ENCODE results near the gene FADS3. TPM values are rescaled to one million over a fixed set of nuclear protein-coding genes. Genes with fewer than 3 reads are reported as not detected.
A peak's percentile ranks its signal among the peaks of the same experiment; 100 is the strongest.

Gene FADS3
- total RNA-seq, 2 experiments from 2014 or later = 6.9 TPM

DNA sequence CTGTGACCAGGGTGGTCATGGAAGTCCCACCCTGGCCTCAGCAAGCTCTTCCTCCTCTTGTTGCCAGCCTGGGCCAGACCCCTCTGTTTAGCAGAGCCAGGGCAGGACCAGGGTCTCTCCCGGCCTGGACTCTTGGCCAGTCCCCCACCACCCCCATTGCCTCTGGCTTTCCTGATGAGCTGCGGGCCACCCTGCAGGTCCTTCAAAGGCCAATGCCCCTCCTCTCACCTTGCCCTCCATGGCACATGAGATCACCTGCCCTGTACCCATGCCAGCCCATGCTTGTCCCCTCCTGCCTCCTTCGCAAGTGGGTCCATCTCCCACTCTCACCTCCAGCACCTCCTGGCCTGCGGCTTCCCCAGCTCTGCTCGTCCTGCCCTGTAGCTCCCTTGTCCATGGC lies 52.8 kb downstream of the FADS3 start:
- H3K27me3 Mint-ChIP-seq = peaks cover 5% of the 10 kb centered on the region
- H3K36me3 ChIP-seq (ENCODE audit: insufficient read depth, low read length) = no peaks in the 10 kb centered on the region
- ChIA-PET CTCF (no interaction called here), POLR2A (no interaction called here)
- DNase-seq = no peak
- H3K4me3 Mint-ChIP-seq = no peak overlapping the region
- H3K27me3 ChIP-seq (ENCODE audit: control insufficient read depth in 1 of 2, insufficient read depth in 2 of 2, low read length in 2 of 2) = no peaks in the 10 kb centered on the region
- peaks cover 17% of the 10 kb centered on the region for H3K4me1 ChIP-seq (ENCODE audit: insufficient read depth, low read length)
- no peaks in the 10 kb centered on the region for H3K9me3 Mint-ChIP-seq
- intact Hi-C loops (cut with DNase I, micrococcal nuclease) = no loop called here
- no peaks in the 10 kb centered on the region for H3K36me3 Mint-ChIP-seq (ENCODE audit: low read depth)
- peaks cover 17% of the 10 kb centered on the region for H3K4me1 Mint-ChIP-seq (ENCODE audit: low read depth)
- H3K4me3 ChIP-seq (ENCODE audit: low read length) = no peak overlapping the region
- no peak overlapping the region for H3K27ac Mint-ChIP-seq
- H3K27ac ChIP-seq (ENCODE audit: low read depth in 1 of 2, low read length in 2 of 2) = no peak overlapping the region
- H3K9me3 ChIP-seq (ENCODE audit: control insufficient read depth in 1 of 2, insufficient read depth in 1 of 2, low read length in 2 of 2) = peaks cover 0 to 4% of the 10 kb centered on the region in 2 experiments
- no peak for ATAC-seq (ENCODE audit: poor library complexity)
- TF ChIP-seq, protein P1, sequence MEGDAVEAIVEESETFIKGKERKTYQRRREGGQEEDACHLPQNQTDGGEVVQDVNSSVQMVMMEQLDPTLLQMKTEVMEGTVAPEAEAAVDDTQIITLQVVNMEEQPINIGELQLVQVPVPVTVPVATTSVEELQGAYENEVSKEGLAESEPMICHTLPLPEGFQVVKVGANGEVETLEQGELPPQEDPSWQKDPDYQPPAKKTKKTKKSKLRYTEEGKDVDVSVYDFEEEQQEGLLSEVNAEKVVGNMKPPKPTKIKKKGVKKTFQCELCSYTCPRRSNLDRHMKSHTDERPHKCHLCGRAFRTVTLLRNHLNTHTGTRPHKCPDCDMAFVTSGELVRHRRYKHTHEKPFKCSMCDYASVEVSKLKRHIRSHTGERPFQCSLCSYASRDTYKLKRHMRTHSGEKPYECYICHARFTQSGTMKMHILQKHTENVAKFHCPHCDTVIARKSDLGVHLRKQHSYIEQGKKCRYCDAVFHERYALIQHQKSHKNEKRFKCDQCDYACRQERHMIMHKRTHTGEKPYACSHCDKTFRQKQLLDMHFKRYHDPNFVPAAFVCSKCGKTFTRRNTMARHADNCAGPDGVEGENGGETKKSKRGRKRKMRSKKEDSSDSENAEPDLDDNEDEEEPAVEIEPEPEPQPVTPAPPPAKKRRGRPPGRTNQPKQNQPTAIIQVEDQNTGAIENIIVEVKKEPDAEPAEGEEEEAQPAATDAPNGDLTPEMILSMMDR (IDR thresholded peaks at IDR 0.05) = no peak

DNA sequence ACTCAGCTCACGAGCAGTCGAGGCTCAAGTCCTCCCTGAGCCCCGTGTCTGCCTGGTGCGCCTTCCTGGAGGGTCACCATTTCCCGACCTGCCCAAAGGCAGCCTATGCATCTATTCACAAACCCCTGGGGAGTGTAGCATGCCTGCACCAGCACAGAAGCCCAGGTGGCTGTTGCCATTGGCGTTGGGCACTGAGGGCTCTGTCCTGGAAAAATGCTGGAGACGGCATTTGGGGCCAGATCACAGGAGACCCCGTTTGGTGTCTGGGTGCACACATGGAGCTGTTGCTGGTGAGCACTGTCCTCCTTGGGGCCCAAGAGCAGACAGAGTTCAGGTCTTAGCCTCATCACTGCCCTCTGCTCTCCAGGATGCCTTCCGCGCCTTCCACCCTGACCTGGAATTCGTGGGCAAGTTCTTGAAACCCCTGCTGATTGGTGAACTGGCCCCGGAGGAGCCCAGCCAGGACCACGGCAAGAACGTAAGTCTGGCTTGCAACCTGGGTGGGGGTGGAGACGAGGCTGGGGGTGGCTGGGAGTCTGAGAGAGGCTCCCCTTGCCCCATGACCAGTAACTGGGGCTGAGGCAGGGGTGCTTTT lies 53.8 kb downstream of the FADS3 start:
- Mint-ChIP-seq H3K27me3 (peaks cover 14% of the 10 kb centered on the region), H3K4me1 (ENCODE audit: low read depth) (peaks cover 22% of the 10 kb centered on the region), H3K36me3 (ENCODE audit: low read depth) (no peaks in the 10 kb centered on the region), H3K4me3 (no peak overlapping the region), H3K9me3 (no peaks in the 10 kb centered on the region), H3K27ac (no peak overlapping the region)
- no peak overlapping the region for H3K27ac ChIP-seq (ENCODE audit: low read depth in 1 of 2, low read length in 2 of 2)
- POLR2A ChIA-PET = interaction anchor here (0.8 kb wide), 1 partner anchor 720 kb away, joined by 4 read pairs; no protein-coding TSS in a partner anchor
- ATAC-seq (ENCODE audit: poor library complexity) (no peak), DNase-seq (peak in 1 of 14 experiments; percentile 5)
- TF ChIP-seq, protein P1 (IDR thresholded peaks at IDR 0.05) = no peak
- intact Hi-C loops (cut with DNase I, micrococcal nuclease) = no loop called here
- no peaks in the 10 kb centered on the region for H3K36me3 ChIP-seq (ENCODE audit: insufficient read depth, low read length)
- peaks cover 0 to 4% of the 10 kb centered on the region in 2 experiments for H3K9me3 ChIP-seq (ENCODE audit: control insufficient read depth in 1 of 2, insufficient read depth in 1 of 2, low read length in 2 of 2)
- H3K4me1 ChIP-seq (ENCODE audit: insufficient read depth, low read length) = peaks cover 17% of the 10 kb centered on the region
- H3K27me3 ChIP-seq (ENCODE audit: control insufficient read depth in 1 of 2, insufficient read depth in 2 of 2, low read length in 2 of 2) = no peaks in the 10 kb centered on the region
- no peak overlapping the region for H3K4me3 ChIP-seq (ENCODE audit: low read length)
- CTCF ChIA-PET = no interaction called here

DNA sequence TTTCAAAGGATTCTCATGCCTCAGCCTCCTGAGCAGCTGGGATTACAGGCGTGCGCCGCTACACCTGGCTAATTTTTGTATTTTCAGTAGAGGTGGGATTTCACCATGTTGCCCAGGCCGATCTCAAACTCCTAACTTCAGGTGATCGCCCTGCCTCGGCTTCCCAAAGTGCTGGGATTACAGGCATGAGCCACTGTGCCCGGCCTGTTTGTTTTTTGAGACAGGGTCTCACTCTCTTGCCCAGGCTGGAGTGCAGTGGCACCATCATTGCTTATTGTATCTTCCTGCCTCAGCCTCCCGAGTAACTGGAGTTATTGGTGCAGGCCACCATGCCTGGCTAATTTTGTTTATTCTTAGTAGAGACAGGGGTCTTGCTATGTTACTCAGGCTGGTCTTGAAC lies 55.2 kb downstream of the FADS3 start:
- Mint-ChIP-seq H3K4me3 (no peak overlapping the region), H3K27ac (no peak overlapping the region), H3K27me3 (peaks cover 24% of the 10 kb centered on the region), H3K4me1 (ENCODE audit: low read depth) (peaks cover 22% of the 10 kb centered on the region), H3K36me3 (ENCODE audit: low read depth) (no peaks in the 10 kb centered on the region), H3K9me3 (no peaks in the 10 kb centered on the region)
- intact Hi-C loops (cut with DNase I, micrococcal nuclease) = no loop called here
- ATAC-seq (ENCODE audit: poor library complexity) = no peak
- TF ChIP-seq, protein P1 (IDR thresholded peaks at IDR 0.05) = no peak
- Histone ChIP-seq H3K4me1 (ENCODE audit: insufficient read depth, low read length) (peaks cover 24% of the 10 kb centered on the region), H3K27me3 (ENCODE audit: control insufficient read depth in 1 of 2, insufficient read depth in 2 of 2, low read length in 2 of 2) (peaks cover under 1 to 2% of the 10 kb centered on the region in 2 experiments), H3K4me3 (ENCODE audit: low read length) (no peak overlapping the region), H3K27ac (ENCODE audit: low read depth in 1 of 2, low read length in 2 of 2) (no peak overlapping the region), H3K9me3 (ENCODE audit: control insufficient read depth in 1 of 2, insufficient read depth in 1 of 2, low read length in 2 of 2) (peaks cover 0 to 4% of the 10 kb centered on the region in 2 experiments), H3K36me3 (ENCODE audit: insufficient read depth, low read length) (no peaks in the 10 kb centered on the region)
- POLR2A ChIA-PET = no interaction called here
- CTCF ChIA-PET = no interaction called here
- no peak for DNase-seq

Measured in CD4-positive, alpha-beta T cell (primary cell).